Activated CD4-positive, CD25-positive, alpha-beta regulatory T cell treated with anti-CD3 and anti-CD28 coated beads, Interleukin-2, amount 50 U/mL, for 72 hours (primary cell): Measurements from ENCODE around the gene FAM9A.

Experiments used
- DNase-seq: peaks from one replicate; pipeline ENCODE4 v3.0.0; 2021

FAM9A gene

GRCh38 chrX:8801041-8801599 is at the start of gene FAM9A:
TSS of gene FAM9A (minus strand) at chrX:8801383. CDS start at chrX:8800171, 1,212 bp downstream.
- DNase-seq, result no peak

- DNase-seq, result no peak
These were observed 49.3 kb upstream of the FAM9A start for GRCh38 chrX:8850478-8850877.

- no peak for DNase-seq
These were observed 48.8 kb upstream of the FAM9A start for GRCh38 chrX:8849945-8850344.

GRCh38 chrX:8849458-8849857 is 48.3 kb upstream of the FAM9A start:
- DNase-seq, result no peak

- no peak for DNase-seq
These were observed 47.7 kb upstream of the FAM9A start for GRCh38 chrX:8848911-8849310.

- no peak for DNase-seq
These were observed 47.3 kb upstream of the FAM9A start for GRCh38 chrX:8848441-8848840.

GRCh38 chrX:8847360-8847759 is 46.2 kb upstream of the FAM9A start:
- DNase-seq, result no peak

- no peak for DNase-seq
These were observed 45.1 kb upstream of the FAM9A start for GRCh38 chrX:8846266-8846665.

- no peak for DNase-seq
These were observed 44.3 kb upstream of the FAM9A start for GRCh38 chrX:8845469-8845868.

GRCh38 chrX:8845060-8845459 is 43.9 kb upstream of the FAM9A start:
- DNase-seq, result no peak

GRCh38 chrX:8844157-8844556 is 43.0 kb upstream of the FAM9A start:
- no peak for DNase-seq

GRCh38 chrX:8841911-8842310 is 40.7 kb upstream of the FAM9A start:
- DNase-seq, result no peak

GRCh38 chrX:8834392-8834791 is 33.2 kb upstream of the FAM9A start:
- no peak for DNase-seq

- no peak for DNase-seq
These were observed 31.6 kb upstream of the FAM9A start for GRCh38 chrX:8832582-8833378.

GRCh38 chrX:8823698-8824097 is 22.5 kb upstream of the FAM9A start:
- no peak for DNase-seq

GRCh38 chrX:8822002-8822401 is 20.8 kb upstream of the FAM9A start:
- no peak for DNase-seq

- no peak for DNase-seq
These were observed 19.8 kb upstream of the FAM9A start for GRCh38 chrX:8820910-8821527.

- no peak for DNase-seq
These were observed 14.4 kb upstream of the FAM9A start for GRCh38 chrX:8815460-8816065.

- no peak for DNase-seq
These were observed 11.9 kb upstream of the FAM9A start for GRCh38 chrX:8813036-8813435.

GRCh38 chrX:8811611-8812010 is 10.4 kb upstream of the FAM9A start:
- no peak for DNase-seq

- no peak for DNase-seq
These were observed 7.5 kb upstream of the FAM9A start for GRCh38 chrX:8808661-8809060.

- no peak for DNase-seq
These were observed 4.8 kb upstream of the FAM9A start for GRCh38 chrX:8805974-8806373.

- DNase-seq, result no peak
These were observed 3.9 kb upstream of the FAM9A start for GRCh38 chrX:8805046-8805445.

GRCh38 chrX:8803326-8803725 is 2.1 kb upstream of the FAM9A start:
- DNase-seq, result no peak
